CD4-positive, alpha-beta T cell treated with Interleukin-15 for 1 hour (primary cell): ENCODE data around the gene HMSD.

ENCODE experiments used
- DNase-seq: peaks from one replicate; pipeline ENCODE4 v3.0.0-alpha.2; 2020

The HMSD gene

GRCh38 chr18:63960891-63961290, 11.8 kb downstream of the HMSD start:
- DNase-seq: no peak

- no peak for DNase-seq
Measured at GRCh38 chr18:63961435-63961980, 12.4 kb downstream of the HMSD start.

GRCh38 chr18:63962137-63962536, 13.0 kb downstream of the HMSD start:
- no peak for DNase-seq

DNA sequence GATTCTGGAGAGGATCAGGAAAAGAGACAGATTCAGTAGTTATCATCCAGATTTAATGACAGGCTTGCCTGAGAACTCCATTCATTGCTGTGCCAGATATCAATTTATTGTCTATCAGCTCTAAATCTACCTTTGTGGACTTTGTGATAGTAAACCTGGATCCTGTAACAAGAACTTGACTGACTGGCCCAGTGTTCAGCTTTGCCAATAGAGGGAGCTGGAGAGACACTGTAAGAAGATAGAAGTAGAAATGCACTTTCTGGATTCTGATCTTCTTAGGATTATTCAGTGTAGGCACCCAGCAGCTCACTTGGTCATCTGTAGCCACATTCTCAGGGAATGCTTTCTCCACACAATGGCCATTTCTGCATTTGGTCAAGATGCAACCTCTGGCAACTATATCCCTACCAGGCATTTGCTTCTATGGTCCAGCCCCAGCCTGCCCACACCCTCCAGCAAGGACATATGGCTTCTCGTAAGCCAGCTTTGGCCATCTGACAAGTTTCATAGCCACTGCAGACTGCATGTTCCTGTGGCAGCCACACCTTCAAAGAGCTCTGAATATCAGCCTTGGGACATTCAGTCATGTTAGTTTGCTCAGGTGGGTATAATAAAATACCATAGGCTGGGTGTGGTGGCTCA, 14.6 kb downstream of the HMSD start:
- peak; percentile 64 for DNase-seq

- no peak for DNase-seq
Measured at GRCh38 chr18:63964908-63965307, 15.8 kb downstream of the HMSD start.

DNA sequence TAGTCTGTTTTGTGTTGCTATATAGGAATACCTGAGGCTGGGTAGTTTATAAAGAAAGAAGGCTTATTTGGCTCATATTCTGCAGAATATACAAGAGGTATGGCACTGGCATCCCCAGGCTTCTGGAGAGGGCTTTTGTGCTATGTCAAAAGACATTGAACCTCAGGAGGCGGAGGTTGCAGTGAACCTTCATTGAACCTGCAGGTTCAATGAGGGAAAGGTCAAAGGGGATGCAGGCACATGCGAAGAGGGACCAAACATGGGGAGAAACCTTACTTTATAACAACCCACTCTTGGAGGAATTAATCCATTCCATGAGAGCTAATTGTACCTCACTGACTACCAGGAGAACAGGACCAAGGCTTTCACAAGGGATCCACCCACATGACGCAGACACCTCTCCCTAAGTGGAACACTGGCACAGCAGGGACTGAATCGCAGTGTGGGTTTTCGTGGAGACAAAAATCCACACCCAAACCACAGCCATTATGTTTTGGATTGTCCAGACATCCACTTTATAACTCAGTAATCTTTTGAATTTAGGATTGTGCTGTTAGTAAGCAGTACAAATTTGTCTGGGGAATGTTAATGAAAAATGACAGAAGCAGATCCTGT, 16.7 kb downstream of the HMSD start:
- no peak for DNase-seq

DNA sequence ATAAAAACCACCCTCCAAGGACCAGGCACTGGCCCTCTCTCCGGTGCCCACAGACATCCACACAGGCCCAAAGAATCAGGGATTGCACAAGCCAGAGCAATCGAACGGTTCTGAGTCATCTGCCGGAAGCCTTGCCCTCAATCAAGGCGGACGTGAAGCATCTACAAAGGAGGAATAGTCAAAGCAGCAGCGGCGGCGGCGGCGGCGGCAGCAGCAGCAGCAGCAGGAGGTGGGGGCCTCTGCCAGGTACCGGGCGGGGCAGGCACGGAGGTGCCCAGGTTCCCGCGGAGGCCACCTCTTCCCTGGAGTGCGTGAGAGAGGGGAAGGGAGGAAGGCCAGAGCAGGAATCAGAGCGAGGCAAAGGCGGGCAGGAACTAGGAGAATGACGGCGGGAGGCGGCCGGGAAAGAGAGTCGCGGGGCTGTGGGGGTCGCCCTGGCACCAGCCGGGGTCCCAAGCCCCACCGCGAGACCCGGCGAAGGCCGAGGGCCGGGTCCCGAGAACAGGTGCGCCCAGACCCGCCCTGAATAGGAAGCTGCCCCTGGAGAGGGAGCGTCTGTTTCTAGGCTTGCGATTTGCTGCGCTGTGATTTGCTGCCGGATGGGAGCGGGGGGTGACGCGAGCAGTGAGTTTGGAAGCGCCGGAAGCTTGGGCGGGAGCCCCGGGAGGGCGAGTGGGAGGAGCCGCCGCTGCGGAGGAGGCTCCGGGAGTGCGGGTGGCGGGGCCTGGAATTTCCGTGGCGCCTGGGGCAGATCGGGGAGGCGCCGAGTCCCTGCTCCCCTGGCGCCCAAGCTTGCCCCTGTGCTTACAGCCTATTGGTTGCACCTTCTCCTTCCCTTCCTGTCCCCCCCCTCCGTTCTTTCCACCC, 21.1 kb downstream of the HMSD start, which contains the start of gene SERPINB8:
Gene SERPINB8 (plus strand): TSS at position 140 of the 867 bp plus-strand sequence. CDS start 8,228 bp downstream, outside the sequence.
- DNase-seq: peak; percentile 83

DNA sequence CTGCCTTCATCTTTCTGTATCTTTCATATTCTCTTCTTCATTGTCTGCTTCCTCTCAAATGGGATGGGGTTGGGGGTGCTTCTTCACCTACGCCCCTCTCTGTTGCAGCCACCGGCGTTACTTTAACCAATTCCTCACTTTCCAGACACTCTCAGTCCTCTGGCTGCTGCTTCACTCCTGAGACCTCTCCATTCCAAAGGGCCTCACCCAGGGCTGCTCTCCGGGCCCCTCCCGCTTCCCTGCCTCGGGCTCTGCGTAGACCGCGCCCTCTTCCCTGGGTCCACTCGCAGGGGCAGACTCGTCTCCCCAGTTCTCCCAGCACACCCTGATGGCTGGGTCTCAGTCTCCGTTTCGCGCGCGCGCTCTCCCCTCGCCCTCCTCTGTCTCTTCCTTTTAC, 21.7 kb downstream of the HMSD start:
- DNase-seq: no peak

GRCh38 chr18:63971320-63972001, 22.4 kb downstream of the HMSD start:
- DNase-seq: no peak

- DNase-seq: no peak
Measured at GRCh38 chr18:63972002-63972376, 22.9 kb downstream of the HMSD start.

- no peak for DNase-seq
Measured at GRCh38 chr18:63974991-63975390, 25.9 kb downstream of the HMSD start.

- DNase-seq: no peak
Measured at GRCh38 chr18:63975628-63976027, 26.5 kb downstream of the HMSD start.

- no peak for DNase-seq
Measured at GRCh38 chr18:63977040-63977439, 27.9 kb downstream of the HMSD start.

DNA sequence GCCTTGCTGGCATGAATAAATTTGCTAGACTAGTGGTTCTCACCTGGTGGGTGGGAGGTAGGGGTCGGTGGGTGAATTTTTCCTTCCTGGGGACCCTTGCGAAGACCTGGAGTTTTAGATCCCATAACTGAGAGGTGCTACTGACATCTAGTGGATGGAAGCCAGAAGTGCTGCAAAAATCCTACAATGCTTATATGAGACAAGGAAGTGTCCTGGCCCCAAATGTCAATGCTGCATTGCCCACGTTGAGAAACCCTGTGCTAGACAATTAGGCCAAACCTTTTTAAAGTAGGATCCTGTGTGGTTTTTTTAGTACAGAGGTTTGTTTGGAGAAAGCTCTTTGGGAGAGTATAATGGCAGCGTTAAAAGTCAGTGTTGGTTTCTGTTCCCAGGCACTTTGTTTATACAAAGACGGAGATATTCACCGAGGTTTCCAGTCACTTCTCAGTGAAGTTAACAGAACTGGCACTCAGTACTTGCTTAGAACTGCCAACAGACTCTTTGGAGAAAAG, 30.4 kb downstream of the HMSD start:
- DNase-seq: peak; percentile 32

- no peak for DNase-seq
Measured at GRCh38 chr18:63980027-63980426, 30.9 kb downstream of the HMSD start.

DNA sequence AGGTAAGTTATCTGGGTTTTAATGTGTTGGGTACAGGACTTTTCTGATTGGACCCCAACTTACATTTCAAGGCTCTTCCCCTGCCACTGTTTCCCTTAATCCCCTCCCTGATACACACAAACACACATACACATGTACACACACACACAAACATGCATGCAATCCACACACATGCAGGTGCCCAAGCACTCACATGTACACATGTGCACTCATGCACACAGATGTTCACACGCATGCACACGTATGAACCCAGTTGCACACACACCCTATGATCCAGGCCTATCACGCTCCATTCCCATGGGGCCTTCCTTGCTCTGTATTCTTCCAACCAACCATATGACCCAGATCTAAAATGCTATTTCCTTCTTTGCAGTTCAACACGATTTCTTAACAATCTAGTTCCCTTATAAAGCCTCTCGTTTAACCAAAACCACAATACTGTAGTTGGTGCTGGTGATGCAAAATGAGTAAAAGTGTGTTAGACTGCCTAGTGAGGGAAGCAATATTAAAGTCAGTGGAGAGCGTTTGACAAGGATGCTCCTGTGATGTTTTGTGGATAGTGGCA, 31.9 kb downstream of the HMSD start:
- no peak for DNase-seq

GRCh38 chr18:63981719-63982118, 32.6 kb downstream of the HMSD start:
- no peak for DNase-seq

GRCh38 chr18:63982361-63982760, 33.3 kb downstream of the HMSD start:
- DNase-seq: no peak

DNA sequence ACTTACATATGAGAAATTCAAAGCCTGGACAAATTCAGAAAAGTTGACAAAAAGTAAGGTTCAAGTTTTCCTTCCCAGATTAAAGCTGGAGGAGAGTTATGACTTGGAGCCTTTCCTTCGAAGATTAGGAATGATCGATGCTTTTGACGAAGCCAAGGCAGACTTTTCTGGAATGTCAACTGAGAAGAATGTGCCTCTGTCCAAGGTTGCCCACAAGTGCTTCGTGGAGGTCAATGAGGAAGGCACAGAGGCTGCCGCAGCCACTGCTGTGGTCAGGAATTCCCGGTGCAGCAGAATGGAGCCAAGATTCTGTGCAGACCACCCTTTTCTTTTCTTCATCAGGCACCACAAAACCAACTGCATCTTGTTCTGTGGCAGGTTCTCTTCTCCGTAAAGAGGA, 37.8 kb downstream of the HMSD start:
- DNase-seq: no peak

DNA sequence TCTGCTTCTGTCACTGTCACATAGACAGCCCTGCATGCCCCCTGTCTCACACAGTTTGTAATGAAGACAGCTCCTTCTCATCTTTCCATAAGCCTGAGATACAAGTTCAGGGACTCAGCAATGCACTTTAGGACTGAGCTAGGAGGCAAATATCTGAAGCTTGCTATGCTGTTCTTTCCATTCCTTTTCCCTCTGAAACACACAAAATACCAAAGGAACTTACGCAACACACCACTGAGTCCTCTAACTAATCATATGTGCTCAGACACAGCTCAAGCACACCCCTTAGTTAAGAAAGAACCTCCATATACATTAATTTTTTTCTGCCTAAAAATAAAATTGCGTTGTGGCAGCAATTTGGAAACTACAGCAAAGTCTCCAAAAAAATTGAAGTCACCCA, 38.6 kb downstream of the HMSD start:
- no peak for DNase-seq

DNA sequence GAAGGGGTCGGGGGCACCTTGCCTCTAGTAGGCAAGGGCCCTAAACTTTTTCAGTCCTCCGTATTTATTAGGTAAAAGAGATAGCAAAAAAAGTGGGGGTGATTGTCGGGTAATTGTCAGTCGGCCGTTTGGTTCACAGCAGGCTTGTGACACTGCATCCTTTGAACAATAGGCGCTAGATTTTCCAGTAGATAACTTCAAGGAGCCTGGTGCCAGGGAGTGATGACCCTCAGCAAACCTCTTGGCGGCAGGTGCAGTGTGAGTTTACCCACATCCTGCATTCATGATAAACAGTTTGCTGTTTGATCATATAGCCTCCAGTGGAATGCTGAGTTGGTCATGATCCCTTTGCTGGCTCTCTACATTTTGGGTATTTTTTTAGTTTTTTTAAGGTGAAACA, 43.6 kb downstream of the HMSD start:
- DNase-seq: no peak

DNA sequence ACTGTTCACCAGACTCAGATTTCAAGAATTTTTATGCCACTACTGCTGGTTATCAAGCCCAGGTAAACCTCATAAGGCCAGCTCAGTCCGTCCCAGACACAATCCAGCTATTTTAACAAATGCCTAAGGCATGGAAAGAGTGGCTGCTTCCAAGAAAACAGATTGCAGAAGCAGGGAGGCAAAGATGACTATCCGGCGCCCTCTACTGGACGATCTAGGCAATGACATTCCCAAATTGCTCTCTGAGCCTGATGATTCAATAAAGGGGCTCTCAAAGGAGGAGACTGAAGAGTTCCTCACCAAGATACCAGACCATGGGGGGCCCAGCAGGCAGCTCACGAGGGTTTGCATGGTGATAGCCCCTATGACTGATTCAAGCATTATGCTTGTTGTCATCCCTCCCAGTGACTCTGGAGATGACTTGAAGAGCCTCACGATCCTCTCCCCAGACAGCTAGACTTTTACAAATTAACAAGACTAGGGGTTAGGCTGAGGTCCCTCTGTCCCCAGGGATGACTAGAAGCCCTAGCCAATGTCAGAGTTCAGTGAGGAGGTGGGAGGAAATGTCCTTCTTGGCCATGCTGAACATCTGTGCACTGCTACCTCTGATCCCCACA, 45.8 kb downstream of the HMSD start:
- peak; percentile 22 for DNase-seq
